Measurements from ENCODE around the gene ZNF827.

Gene ZNF827

DNA sequence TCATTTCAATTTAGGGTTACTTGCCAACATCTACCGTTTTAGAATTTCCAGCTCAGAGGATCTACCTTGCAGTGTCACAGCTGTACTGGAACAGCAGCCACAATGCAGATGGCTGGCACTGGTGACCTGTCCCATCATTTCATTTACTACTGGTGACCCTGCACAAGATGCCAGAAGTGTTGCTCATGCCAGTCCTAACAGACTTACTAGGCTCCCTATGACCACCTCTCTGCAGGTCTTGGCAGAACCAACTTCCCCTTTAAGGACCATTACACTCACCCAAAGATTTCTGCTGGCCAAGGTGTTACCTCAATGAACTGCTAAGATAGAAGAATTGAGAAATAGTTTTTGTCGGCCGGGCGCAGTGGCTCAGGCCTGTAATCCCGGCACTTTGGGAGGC is 151.8 kb downstream of the ZNF827 start:
- Histone ChIP-seq H3K27me3 (ENCODE audit: control insufficient read depth, insufficient read depth, low read length) (no peaks in the 10 kb centered on the region), H3K4me2 (ENCODE audit: low read length) (no peak overlapping the region), H3K4me3 (ENCODE audit: low read depth, low read length) (no peak overlapping the region), H3K36me3 (ENCODE audit: control insufficient read depth, insufficient read depth, low read length) (no peaks in the 10 kb centered on the region), H3K79me2 (no peaks in the 10 kb centered on the region), H3K27ac (no peak overlapping the region), H3K4me1 (no peaks in the 10 kb centered on the region), H3K9me3 (ENCODE audit: control insufficient read depth, low read length) (no peaks in the 10 kb centered on the region), H2AFZ (no peak overlapping the region), H3K9ac (no peak overlapping the region)
- TF ChIP-seq, protein P1, sequence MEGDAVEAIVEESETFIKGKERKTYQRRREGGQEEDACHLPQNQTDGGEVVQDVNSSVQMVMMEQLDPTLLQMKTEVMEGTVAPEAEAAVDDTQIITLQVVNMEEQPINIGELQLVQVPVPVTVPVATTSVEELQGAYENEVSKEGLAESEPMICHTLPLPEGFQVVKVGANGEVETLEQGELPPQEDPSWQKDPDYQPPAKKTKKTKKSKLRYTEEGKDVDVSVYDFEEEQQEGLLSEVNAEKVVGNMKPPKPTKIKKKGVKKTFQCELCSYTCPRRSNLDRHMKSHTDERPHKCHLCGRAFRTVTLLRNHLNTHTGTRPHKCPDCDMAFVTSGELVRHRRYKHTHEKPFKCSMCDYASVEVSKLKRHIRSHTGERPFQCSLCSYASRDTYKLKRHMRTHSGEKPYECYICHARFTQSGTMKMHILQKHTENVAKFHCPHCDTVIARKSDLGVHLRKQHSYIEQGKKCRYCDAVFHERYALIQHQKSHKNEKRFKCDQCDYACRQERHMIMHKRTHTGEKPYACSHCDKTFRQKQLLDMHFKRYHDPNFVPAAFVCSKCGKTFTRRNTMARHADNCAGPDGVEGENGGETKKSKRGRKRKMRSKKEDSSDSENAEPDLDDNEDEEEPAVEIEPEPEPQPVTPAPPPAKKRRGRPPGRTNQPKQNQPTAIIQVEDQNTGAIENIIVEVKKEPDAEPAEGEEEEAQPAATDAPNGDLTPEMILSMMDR (IDR thresholded peaks at IDR 0.05), result no peak

DNA sequence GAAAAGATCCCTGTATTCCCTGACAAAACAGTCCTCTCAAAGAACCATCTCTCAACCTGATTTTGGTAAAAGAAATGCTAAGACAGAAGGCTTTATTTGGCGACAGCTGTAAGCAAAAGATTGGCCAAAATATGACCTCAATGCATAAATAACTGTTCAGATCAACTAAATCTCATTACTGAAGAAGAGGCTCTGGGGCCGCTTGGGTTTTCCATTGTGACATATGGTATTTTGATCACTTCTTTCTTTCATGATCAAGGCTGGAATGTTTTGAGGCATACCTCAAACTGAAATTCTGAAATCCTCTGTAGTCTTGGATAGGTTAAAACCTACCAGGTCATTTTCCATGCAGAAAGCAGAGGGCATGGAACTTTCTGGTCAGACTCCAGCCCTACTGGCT is 152.4 kb downstream of the ZNF827 start:
- Histone ChIP-seq H3K9me3 (ENCODE audit: control insufficient read depth, low read length) (no peaks in the 10 kb centered on the region), H3K27me3 (ENCODE audit: control insufficient read depth, insufficient read depth, low read length) (no peaks in the 10 kb centered on the region), H3K79me2 (no peaks in the 10 kb centered on the region), H3K9ac (no peak overlapping the region), H3K27ac (no peak overlapping the region), H3K36me3 (ENCODE audit: control insufficient read depth, insufficient read depth, low read length) (no peaks in the 10 kb centered on the region), H3K4me2 (ENCODE audit: low read length) (no peak overlapping the region), H3K4me1 (no peaks in the 10 kb centered on the region), H2AFZ (no peak overlapping the region), H3K4me3 (ENCODE audit: low read depth, low read length) (no peak overlapping the region)
- TF ChIP-seq, protein P1 (IDR thresholded peaks at IDR 0.05), result no peak

DNA sequence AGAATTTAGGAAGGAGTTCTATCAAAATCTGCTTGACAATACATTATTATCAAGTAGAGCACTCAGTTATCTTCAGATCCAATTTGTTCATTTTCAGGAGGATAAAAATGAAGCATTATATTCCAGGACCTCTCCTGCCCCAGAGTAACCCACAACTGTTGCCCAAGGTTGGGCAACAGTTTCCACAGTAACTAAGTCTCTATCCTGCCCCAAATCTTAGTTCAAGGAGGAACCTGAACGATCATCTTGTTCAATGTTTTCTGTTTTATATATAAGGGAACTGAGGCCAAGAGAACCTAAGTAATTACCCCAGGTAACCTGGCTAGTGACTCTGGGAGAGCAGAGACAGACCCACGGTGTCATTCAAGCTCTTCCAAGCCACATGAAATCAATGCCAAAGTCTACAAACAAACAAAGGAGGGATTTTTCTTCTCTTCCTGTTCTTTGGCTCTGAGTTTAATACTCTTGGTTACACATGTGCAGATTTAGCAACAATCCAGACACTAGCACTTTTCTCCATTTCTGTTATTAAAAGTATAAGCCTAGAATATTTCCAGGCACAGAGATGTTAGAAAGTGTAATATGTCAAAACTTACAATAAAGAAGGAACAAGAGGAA is 153.1 kb downstream of the ZNF827 start:
- Histone ChIP-seq H2AFZ (no peak overlapping the region), H3K27ac (no peak overlapping the region), H3K27me3 (ENCODE audit: control insufficient read depth, insufficient read depth, low read length) (no peaks in the 10 kb centered on the region), H3K9me3 (ENCODE audit: control insufficient read depth, low read length) (no peaks in the 10 kb centered on the region), H3K36me3 (ENCODE audit: control insufficient read depth, insufficient read depth, low read length) (no peaks in the 10 kb centered on the region), H3K4me1 (no peaks in the 10 kb centered on the region), H3K4me3 (ENCODE audit: low read depth, low read length) (no peak overlapping the region), H3K9ac (no peak overlapping the region), H3K79me2 (no peaks in the 10 kb centered on the region), H3K4me2 (ENCODE audit: low read length) (no peak overlapping the region)
- TF ChIP-seq, protein P1 (IDR thresholded peaks at IDR 0.05), result no peak

DNA sequence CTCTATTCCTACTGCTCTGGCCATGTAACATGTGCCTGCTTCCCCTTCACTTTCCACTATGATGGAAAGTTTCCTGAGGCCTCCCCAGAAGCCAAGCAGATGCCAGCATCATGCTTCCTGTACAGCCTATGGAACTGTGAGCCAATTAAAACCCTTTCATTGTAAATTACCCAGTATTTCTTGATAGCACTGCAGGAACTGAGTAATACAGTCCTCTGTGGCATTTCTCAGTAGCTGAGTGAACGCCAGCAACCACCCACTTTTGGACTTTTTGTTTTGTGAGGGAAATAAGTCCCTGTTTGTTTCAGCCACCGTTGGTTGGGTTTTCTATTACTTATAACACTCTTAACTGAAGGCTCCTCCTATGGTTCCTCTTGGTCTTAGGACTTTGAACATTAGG is 154.6 kb downstream of the ZNF827 start:
- Histone ChIP-seq H2AFZ (no peak overlapping the region), H3K9ac (no peak overlapping the region), H3K4me3 (ENCODE audit: low read depth, low read length) (no peak overlapping the region)

More for the DNA sequence above, 154.6 kb downstream of the ZNF827 start:
- H3K27me3 ChIP-seq (ENCODE audit: control insufficient read depth, insufficient read depth, low read length), result no peaks in the 10 kb centered on the region
- no peaks in the 10 kb centered on the region for H3K9me3 ChIP-seq (ENCODE audit: control insufficient read depth, low read length)
- H3K4me2 ChIP-seq (ENCODE audit: low read length), result no peak overlapping the region
- no peaks in the 10 kb centered on the region for H3K4me1 ChIP-seq
- no peaks in the 10 kb centered on the region for H3K79me2 ChIP-seq
- H3K36me3 ChIP-seq (ENCODE audit: control insufficient read depth, insufficient read depth, low read length), result no peaks in the 10 kb centered on the region
- TF ChIP-seq, protein P1 (IDR thresholded peaks at IDR 0.05), result no peak
- H3K27ac ChIP-seq, result no peak overlapping the region
